Liver (tissue), 2 donors: ENCODE data around the gene GABRD.

Experiments used
- MAX ChIP-seq: IDR thresholded peaks from 2 replicates; pipeline ENCODE4 v1.6.1; 2016; ENCODE audit warnings: antibody characterized with exemption
- SP1 ChIP-seq: IDR thresholded peaks from 2 replicates; pipeline ENCODE4 v1.6.1; 2018; ENCODE audit warnings: antibody characterized with exemption, mild to moderate bottlenecking
- donor health status: healthy.

DNA sequence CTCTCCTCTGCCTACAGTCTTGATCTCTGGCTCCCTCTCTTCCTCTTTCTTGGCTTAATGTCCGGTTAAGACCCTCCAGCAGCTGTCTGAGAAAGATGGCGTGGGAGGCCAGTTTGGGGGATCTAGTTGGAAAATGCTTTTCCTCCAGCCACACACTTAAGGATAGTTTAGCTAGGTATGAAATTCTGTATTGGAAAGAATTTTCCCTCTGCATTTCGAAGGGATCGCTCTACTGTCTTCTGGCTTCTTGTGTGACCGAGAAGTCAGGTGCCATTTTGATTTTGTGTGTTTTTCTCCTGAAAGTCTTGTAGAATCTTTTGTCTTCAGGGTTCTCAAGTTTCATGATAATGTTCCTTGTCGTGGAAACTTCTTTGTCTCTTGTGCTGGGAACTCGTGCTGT, 59.0 kb downstream of the GABRD start:
- TF ChIP-seq SP1 (no peak), MAX (no peak)
